Stimulated activated CD4-positive, alpha-beta T cell treated with anti-CD3 and anti-CD28 coated beads, Interleukin-12 subunit alpha, Interleukin-12 subunit beta, amount 100 ng/mL, for 48 hours (primary cell): Measurements from ENCODE around the gene OR7A5.
"Not testable (repeated sequence)": the region's sequence is repeated elsewhere in the genome, so short reads cannot be mapped to it uniquely, and the experiment has no call there.

Experiments
- DNase-seq, 3 donors: peaks; one replicate each; pipeline ENCODE4 v3.0.0-alpha.2; 2020; ENCODE audit warnings: low read depth in 2 of 3, low spot score in 1 of 3

Gene OR7A5

DNA sequence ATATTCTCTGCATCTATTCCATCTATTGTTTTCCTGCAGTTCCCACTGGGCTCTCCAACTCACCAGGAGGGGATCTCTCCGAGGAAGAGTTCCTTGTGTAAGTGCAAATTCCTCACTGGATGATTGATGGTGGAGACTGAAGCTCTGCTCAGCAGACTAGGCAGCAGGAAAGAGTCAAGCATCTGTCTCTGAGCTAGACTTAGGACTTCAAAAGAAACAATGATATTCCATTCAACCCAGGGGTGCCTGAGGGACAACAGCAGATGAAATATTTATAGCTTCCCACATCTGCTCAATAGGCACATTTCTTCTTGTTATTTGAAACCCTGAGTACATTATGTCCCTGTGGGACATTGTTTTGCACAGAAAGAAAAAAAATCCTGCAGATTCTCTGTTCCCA, at the start of gene OR7A5, which contains the start of gene OR7C1:
Gene OR7A5 (minus strand): TSS at position 175 of the 400 bp plus-strand sequence. CDS start 6,944 bp downstream, outside the sequence.
Gene OR7C1 (minus strand): TSS at position 175 of the 400 bp plus-strand sequence. CDS start 35,049 bp downstream, outside the sequence.
- no peak for DNase-seq

DNA sequence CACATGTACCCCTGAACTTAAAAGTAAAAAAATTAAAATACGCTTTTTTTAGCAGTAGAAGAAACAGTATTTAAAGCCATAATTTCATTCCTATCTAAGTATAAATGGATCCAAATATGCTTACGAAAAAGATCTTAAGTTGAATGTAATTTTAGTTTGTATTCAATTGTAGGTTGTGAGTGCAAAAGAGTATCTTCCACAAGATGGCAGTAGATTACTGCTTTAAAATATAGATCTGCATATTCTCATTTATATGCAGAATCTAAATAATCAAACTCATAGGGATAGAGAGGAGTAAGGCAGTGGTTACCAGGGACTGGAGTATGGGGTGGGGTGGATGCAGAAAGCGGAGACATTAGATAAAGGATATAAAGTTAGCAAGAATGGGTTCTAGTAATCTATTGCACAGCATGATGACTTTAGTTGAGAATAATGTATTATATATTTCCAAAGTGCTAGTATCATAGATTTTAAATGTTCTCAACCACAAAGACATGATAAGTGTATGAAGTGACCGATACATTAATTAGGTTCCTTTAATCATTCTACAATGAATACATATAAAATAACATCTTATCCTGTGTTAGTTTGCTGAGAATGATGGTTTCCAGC, 36.7 kb upstream of the OR7A5 start:
- no peak for DNase-seq

GRCh38 chr19:14868497-14868896, 33.5 kb upstream of the OR7A5 start:
- no peak for DNase-seq

- no peak for DNase-seq
These were observed 13.8 kb upstream of the OR7A5 start, which contains the start of gene OR7A10 for GRCh38 chr19:14848822-14849221. TSS of gene OR7A10 (minus strand) at chr19:14848922. CDS start at chr19:14841877, 7,045 bp downstream.

DNA sequence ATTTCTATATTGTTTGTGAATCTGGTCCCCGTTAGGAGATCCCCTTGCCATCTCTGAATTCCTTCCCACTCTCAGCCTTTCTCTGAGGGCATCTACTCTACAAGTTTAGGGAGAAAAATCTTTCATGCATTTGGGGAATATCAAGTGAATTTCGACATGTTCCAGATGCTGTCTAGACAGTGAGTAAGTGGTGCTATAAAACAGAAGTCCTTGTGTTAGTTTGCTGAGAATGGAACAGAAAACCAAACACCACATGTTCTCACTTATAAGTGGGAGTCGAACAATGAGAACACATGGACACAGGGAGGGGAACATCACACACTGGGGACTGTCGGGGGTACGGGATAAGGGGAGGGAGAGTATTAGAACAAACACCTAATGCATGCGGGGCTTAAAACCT, 8.6 kb upstream of the OR7A5 start:
- no peak for DNase-seq

DNA sequence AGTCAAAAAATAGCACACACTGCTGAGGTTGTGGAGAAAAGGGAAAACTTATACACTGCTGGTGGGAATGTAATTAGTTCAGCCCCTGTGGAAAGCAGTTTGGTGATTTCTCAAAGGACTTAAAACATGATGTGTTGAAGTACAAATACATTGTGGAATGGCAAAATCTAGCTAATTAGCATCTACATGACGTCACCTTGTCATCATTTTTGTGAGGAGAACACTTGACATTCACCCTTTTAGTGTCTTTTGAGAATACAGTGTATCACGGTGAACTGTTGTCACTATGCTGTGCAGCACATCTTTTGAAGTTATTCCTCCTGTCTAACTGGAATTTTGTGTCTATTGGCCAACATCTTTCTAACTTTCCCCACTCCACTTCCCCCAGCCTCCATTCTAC, 8.2 kb upstream of the OR7A5 start:
- no peak for DNase-seq

DNA sequence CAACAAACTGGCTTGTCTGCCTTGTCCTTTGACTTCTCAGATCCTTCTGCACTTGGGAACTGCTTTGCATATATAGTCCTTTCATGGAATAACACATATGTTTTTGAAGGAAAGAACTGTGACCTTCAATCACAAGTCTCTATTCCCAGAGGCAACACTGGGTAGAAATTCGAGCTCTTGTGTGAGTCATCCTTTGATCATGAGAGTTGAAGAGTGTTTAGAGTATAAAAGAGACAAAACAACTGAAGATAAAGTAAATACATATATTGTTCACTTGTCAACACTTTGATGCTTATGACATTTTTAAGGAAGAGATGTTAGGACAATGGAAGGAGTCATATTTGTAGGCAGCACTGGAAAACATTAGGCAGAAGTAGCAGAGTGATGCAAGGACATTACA, 5.2 kb upstream of the OR7A5 start:
- DNase-seq: no peak

DNA sequence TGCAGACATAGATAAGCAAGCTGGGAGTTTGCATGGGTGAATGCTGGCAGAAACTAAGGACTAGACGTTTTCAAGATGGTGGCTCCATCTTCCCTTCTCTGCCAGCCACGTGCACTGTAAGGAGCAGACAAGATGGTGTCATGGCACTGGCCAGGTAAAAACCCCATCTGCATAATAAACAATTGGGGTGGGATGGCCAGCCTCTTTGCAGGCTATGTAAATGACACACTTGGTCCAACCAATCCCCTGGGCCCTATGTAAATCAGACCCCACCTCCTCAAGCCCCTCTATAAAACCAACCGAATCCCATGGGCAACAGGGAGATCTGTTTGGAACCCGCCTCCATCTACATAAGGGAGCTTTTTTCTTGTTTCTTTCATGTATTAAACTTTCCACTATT, 2.4 kb upstream of the OR7A5 start:
- no peak for DNase-seq

GRCh38 chr19:14830702-14831101, 4.3 kb downstream of the OR7A5 start:
- no peak for DNase-seq

DNA sequence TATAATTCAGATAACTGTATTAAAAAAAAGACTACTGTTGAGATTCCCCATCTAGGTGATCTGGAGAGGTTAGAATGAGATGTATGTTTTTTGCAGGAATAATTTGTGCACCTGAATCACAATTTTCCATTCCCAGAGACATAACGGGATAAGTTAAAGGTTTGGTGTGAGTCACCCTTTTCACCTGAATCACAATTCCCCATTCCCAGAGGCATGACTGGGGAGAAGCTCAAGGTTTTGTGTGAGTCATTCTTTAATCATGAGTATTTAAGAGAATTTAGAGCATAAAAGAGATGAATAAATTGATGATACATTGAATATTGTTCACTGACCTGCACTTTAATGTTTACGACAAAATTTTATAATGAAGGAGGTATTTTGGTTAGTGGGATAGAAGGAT, 9.0 kb downstream of the OR7A5 start:
- no peak for DNase-seq

GRCh38 chr19:14821937-14822336, 13.0 kb downstream of the OR7A5 start:
- DNase-seq: no peak

DNA sequence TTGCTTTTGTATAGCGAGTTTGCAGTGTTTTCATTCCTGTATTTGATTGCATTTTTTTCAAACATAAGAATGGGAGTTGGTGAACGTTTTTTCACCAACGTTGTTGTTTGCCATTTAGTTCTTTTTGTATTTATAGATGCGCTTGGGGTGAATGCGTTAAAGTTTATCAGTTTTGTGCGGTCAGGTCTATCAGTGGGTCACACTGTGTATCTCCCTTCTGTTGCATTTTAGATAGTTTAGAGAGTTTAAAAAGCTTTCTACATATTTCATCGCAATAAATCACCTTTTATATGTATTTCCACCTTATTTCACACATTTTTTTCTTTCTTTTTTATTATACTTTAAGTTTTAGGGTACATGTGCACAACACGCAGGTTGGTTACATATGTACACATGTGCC, 16.4 kb downstream of the OR7A5 start:
- no peak for DNase-seq

GRCh38 chr19:14817052-14817451, 17.9 kb downstream of the OR7A5 start:
- DNase-seq: no peak

DNA sequence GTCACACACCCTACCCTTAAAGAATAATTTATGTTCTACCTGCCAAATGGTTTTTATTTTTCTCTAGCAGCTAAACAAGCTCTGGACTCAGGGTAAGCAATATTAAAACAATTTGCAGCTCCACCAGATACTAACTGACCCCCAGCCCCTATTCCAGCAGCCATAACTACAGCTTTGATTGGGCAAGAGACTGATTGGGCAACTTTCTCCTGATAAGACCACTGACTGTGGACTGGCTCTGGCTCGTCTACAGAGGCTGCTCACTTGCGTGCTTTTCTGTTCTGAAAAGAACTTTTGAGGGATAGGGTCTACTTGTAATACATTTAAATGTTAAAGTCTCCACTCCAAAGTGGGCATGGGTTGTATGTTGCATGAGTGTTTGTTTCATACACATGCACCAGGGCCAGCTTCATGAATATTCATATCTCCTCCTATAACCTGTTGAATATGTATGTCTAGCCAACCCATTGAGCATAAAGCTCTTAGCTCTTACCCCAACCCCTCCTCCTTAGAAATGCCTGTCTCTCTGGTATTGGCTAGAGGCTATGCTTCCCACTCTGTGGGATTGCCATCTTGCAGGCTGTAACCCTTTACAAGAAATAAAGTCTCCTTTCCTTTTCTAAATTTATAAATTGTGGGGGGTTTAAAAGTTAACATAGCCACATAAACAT, 19.9 kb downstream of the OR7A5 start:
- DNase-seq: no peak

- no peak for DNase-seq
These were observed 25.5 kb downstream of the OR7A5 start for GRCh38 chr19:14809272-14810057.

DNA sequence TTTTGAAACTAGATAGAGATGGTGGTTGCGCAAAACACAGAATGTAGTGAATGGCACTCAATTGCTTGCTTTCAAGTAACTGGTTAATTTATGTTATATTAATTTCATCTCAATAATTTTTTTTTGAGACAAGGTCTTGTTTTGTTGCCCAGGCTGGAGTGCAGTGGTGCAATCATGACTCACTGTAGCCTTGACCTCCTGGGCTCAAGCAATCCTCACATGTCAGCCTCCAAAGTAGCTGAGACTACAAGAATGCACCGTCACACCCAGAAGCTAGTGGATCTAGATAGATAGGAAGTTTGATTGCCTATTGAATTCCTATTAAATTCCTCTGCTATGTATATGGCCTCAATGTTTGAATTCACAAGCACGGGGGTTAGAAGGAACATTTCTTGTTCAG, 30.2 kb downstream of the OR7A5 start:
- no peak for DNase-seq

DNA sequence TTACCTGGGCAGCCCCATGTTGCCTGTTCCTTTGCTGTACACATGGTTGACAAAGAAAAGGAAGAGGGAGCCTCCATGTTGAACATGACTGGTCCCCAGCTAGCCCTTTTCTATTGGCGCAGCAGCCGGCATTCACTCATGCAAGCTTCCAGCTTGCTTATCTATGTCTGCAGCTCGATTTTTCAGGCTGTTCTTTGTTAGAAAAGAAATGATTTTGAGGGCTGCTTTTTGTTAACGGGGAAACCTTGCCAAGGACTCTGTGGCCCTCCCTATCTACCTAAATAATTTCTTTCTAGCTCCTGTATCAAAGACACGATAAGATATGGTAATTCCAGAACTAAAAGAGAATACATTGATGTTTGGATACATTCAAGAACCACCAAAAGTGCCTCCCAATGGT, 36.2 kb downstream of the OR7A5 start:
- no peak for DNase-seq

- no peak for DNase-seq
These were observed 39.0 kb downstream of the OR7A5 start for GRCh38 chr19:14796021-14796420.

GRCh38 chr19:14795078-14795721, 39.8 kb downstream of the OR7A5 start:
- no peak for DNase-seq

- DNase-seq: not testable (repeated sequence)
These were observed 42.7 kb downstream of the OR7A5 start for GRCh38 chr19:14792250-14792649.

GRCh38 chr19:14786421-14786851, 48.5 kb downstream of the OR7A5 start:
- peak in 1 of 3 donors; percentile 10 for DNase-seq
